Hypothalamus (tissue), 51 donors: ENCODE data around the gene SLC44A1.

Source experiments
- DNase-seq, 51 donors: peaks; one replicate each; lab custom pipeline; 2025; lab: John Stamatoyannopoulos, UW

The SLC44A1 gene

DNA sequence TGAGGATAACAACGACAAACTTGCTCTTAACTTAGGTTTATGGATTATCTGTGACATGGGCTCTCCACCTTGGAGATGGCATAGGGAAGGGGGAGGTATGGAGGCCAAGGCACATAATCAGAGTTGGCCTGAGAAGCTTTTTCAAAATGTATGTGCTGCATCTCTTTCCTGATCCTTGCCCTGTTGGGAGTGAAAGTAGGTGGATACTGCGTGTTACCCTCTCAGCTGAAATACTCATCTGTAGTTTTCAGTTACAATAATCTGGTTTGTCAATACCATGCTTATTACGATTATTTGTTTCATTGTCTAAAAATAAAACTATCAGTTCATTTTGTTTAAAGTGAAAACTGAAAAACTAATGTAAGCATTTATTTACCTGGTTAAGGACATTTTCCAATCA, 86.7 kb downstream of the SLC44A1 start:
- DNase-seq: no peak

DNA sequence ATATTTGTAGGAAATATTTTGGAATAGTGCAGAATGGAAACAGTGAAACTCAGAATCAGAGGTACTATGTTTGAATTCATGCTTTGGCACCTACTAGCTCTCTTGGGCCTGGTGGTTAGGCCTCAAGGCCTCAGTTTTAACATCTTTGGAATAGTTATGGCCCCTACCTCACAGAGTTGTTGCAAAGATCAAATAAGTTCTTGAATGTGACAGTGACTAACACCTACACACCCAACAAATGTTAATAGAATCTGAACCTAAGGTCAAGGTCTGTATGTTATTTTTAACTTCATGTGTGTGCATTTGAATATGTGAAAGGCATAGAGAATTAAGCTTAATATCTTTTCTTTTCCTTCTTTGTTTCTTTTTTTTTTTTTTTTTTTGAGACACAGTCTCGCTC, 87.3 kb downstream of the SLC44A1 start:
- no peak for DNase-seq

DNA sequence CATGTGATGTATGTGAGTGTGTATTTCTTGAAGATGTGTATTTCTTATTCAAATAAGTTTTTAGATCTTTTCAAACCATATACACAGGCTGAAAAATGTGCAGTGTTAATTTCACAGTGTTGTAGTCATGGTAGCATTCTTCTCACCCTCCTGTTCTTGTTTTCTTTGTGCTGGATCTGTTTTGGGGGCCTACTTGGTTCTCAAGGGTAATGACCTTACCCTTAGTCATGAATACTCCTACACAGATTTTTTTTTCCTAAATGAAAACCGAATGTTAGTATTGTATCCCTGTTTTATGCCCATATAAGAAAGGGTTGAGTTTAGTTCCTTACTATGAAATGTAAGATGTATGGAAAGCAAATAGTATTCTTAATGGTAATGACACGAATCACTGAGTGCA, 88.0 kb downstream of the SLC44A1 start:
- DNase-seq: no peak

DNA sequence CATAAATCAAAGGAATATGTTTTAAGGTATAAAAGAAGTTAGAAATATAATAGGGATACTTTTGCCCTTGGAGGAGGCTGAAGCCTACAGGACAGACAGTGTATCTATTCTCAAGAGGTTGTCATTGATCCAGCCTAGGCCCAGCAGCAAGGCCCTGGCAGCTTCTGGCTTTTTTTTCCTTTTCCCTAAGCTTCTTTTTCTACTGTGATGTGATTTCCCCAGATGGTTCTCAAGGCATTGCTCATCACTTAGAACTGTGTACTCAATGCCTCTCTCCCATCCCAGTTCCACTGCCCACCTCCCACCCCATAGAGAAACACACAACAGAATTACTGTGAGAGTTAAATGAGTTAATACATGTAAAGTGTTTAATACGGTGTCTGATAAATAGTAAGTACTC, 88.6 kb downstream of the SLC44A1 start:
- peak in 1 of 51 donors; percentile 5 for DNase-seq

DNA sequence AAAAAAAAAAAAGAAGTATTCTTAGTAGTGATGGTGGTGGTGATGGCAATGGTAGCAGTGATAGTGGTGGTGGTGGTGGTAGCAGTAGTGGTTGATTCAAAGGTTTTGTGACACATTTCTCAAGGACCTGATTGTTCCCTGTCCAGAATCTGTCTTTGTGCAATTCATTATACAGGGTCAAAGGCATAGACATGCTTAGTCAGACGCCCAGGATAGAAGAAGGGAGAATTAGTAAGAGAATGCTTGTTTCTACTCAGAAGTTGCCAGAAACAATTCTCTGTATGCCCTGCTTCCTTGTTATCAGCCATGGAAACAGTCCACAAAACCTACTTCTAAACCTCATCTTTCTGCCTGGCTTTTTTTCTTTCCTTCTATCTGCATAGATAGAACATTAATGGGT, 89.4 kb downstream of the SLC44A1 start:
- no peak for DNase-seq

- DNase-seq: no peak
Observed at GRCh38 chr9:105338308-105338707, 93.9 kb downstream of the SLC44A1 start.

DNA sequence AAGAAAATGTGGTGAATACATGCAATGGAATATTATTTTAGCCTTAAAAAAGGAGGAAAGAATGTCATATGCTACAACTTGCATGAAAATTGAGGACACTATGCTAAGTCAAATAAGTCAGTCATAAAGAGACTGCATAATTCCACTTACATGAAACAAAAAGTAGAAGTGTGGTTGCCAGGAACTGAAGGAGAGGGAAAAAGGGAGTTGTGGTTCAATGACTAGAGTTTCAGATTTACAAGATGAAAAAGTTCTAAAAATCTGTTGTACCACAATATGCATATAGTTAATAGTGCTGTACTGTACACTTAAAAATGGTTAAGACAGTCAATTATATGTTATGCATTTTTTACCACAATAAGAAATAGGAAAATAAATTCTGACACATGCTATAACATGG, 95.4 kb downstream of the SLC44A1 start:
- DNase-seq: no peak

DNA sequence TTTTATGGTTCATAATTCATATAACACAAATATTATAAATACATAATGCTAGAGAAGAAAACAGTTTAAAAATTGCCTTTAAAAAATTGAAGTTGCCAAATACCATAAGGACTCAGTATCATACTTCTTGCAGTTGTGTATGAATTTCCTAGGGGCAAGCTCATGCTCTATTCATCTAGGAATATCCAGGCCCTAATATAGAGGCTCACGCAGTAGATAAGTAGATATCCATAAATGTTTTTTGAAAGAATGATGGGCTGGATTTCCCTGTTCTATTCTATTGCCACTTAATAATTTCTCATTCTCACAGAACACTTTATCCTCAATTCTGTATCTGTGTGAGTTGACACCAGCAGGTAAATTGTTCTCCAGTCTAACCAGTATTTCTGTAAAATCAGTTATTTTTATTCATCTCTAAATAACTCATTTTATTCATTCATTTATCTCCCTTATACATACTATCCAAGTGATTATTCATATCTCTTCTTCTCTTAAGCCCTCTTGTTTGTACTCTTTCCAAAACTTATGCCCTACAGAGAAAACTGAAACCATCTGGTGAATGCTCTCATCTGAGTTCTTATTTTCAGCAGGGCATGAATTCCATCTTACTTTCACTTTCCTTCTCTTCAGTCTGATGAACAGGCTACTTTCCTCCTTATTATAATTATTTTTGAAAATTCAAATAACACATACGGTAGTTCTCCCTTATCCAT, 97.1 kb downstream of the SLC44A1 start:
- no peak for DNase-seq

DNA sequence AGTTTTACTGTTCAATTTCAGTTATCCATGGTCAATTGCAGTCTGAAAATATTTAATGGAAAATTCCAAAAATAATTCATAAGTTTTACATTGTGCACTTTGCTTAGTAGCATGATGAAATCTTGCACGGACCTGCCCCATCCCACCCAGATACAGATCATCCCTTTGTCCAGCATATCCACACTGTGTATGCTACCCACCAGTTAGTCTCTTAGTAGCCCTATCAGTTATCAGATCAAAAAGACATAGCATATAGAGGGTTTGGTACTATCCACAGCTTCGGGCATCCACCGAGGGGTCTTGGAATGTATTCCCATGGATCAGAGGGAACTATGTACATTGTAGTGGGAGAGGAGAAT, 97.7 kb downstream of the SLC44A1 start:
- no peak for DNase-seq

DNA sequence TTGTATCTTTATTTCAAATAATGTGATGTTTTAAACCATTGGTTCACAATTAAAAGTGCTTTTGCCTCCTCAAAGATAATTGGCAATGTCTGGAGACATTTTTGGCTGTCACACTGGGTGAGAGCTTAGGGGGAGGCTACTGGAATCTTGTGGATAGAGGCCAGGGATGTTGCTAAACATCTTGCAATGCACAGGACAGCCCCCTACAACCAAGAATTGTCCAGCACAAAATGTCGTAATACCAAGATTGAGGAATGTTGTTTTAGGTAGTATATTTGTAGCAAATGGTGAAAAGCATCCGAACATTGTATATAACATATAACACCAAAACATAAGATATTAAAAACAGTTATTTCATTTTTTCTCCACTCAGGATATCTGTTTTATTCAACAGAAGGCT, 99.8 kb downstream of the SLC44A1 start:
- no peak for DNase-seq

- no peak for DNase-seq
Observed at GRCh38 chr9:105345626-105346025, 101.2 kb downstream of the SLC44A1 start.

- no peak for DNase-seq
Observed at GRCh38 chr9:105346273-105346672, 101.8 kb downstream of the SLC44A1 start.

GRCh38 chr9:105354448-105354847, 110.0 kb downstream of the SLC44A1 start:
- DNase-seq: no peak

DNA sequence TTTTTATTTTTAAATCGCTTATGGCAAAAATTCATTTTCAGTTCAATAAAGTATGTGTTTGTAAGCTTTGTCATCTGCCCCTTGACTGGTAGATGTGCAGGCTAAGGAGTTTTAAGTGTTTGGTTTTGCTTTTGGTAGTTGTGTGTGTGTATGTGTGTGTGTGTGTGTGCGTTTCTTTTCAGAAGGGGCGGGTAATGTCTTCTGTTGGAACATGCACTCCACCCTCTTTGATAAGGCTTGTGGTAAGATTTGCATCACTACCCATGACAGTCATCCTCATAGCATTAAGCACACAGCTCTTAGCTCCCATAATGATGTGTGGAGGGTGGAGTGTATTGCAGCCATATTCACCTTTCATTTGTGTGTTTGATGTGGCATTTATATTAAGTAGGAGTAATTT, 111.3 kb downstream of the SLC44A1 start:
- DNase-seq: no peak

DNA sequence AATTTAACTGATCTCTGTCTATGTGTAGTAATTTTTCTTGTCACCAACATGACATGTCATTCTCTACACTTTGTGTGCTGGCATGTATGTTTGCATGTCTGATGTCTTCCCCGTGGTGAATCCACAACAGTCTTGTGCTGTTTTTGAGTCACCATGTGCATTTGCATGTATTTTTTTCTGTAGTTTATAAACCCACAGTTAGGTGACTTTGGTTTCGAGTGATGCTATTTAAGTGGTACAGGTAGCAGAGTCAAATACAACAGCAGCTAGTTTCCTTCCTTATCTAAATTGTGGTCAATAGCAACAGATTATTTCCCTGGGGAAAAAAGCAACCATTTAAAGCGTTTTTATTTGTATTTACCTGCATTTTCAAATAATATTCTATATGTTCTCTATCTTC, 113.5 kb downstream of the SLC44A1 start:
- no peak for DNase-seq

- no peak for DNase-seq
Observed at GRCh38 chr9:105359892-105360291, 115.4 kb downstream of the SLC44A1 start.

GRCh38 chr9:105360344-105360743, 115.9 kb downstream of the SLC44A1 start:
- DNase-seq: no peak

DNA sequence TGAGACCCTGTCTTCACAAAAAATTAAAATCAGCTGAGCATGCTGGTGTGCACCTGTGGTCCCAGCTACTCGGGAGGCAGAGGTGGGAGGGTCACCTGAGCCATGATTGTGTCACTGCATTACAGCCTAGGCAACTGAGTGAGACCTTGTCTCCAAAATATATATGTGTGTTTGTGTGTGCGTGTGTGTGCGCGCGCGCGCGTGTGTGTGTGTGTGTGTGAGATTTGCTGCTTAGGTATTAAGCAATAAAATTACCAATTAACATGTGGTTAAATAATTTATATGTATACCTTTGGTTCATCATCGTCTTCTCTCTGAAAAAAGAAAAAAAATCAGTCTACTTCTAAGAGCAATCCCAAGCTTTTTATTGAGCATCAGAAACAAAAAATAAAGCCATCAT, 117.4 kb downstream of the SLC44A1 start:
- no peak for DNase-seq

- DNase-seq: no peak
Observed at GRCh38 chr9:105362470-105362869, 118.0 kb downstream of the SLC44A1 start.

GRCh38 chr9:105363837-105364236, 119.4 kb downstream of the SLC44A1 start:
- no peak for DNase-seq

- DNase-seq: no peak
Observed at GRCh38 chr9:105369911-105370310, 125.5 kb downstream of the SLC44A1 start.

DNA sequence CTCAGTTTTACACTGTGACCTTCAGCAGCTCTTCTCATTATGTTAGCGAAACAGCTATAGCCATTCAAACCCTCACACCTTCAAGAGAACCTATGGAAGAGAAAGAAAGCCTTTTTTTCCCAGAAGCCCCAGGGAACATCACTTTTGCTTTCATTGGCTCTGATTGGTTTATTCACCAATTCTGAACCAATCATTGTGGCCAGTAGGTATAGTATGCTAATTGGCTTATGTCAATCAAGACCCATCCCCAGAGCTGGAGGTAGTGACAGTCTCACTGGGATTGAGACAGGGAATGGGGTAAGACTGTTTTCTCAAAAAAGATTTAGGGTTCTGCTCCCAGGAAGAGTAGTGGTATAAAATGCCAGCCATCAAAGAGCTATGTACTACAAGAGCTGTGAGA, 129.3 kb downstream of the SLC44A1 start:
- DNase-seq: no peak

GRCh38 chr9:105375323-105375722, 130.9 kb downstream of the SLC44A1 start:
- DNase-seq: no peak
